A673 (cell line): Measurements from ENCODE around the gene LTO1. TPM values are rescaled to one million over a fixed set of nuclear protein-coding genes. Genes with fewer than 3 reads are reported as not detected.

ENCODE experiments used
- BruUV-seq: library from RNA; stranded (reverse); fragments of 400-500 nt; replicated peaks from 2 replicates; lab custom pipeline; 2021; lab: Mats Ljungman, UMichigan
- CTCF ChIA-PET: fragments of 300-600 bp; sonication (Branson Sonifier 250); formaldehyde crosslinking; loops from one replicate; lab custom pipeline; 2022; ENCODE audit warnings: antibody characterized with exemption; lab: Charles Lee
- POLR2A ChIA-PET: fragments of 300-600 bp; sonication (Branson Sonifier 250); formaldehyde crosslinking; loops from one replicate; lab custom pipeline; 2022; ENCODE audit warnings: antibody characterized with exemption; ENCODE audit not compliant: low non-redundant PET; lab: Charles Lee
- DNase-seq: peaks from one replicate; pipeline ENCODE4 v3.0.0-alpha.2; 2015; ENCODE audit warnings: low spot score
- H3K27ac ChIP-seq: fragments of 200-600 bp; sonication (generic); 2 replicates; pipeline ENCODE4 v1.5.1; 2016; ENCODE audit warnings: mixed run types, low read depth, mild to moderate bottlenecking, mixed read lengths, antibody characterized with exemption, low read length; ENCODE audit not compliant: poor library complexity, severe bottlenecking
- H3K27me3 ChIP-seq: fragments of 200-600 bp; sonication (generic); replicated peaks from 2 replicates; pipeline ENCODE4 v1.6.1; 2017; ENCODE audit warnings: mixed run types, low read depth, mild to moderate bottlenecking, mixed read lengths, antibody characterized with exemption, low read length; ENCODE audit not compliant: insufficient read depth, poor library complexity
- H3K36me3 ChIP-seq: fragments of 200-600 bp; sonication (generic); 2 replicates; pipeline ENCODE4 v1.6.1; 2016; ENCODE audit warnings: mixed run types, mild to moderate bottlenecking, mixed read lengths, antibody characterized with exemption, low read length; ENCODE audit not compliant: insufficient read depth, poor library complexity, severe bottlenecking
- H3K4me1 ChIP-seq: fragments of 200-600 bp; sonication (generic); 2 replicates; pipeline ENCODE4 v1.6.1; 2017; ENCODE audit warnings: mixed run types, mild to moderate bottlenecking, mixed read lengths, antibody characterized with exemption, low read length; ENCODE audit not compliant: insufficient read depth, poor library complexity, severe bottlenecking
- H3K4me3 ChIP-seq: fragments of 200-600 bp; sonication (generic); 2 replicates; pipeline ENCODE4 v1.5.1; 2016; ENCODE audit warnings: low read depth, mixed run types, mild to moderate bottlenecking, mixed read lengths, low read length; ENCODE audit not compliant: poor library complexity, severe bottlenecking
- H3K9me3 ChIP-seq: fragments of 200-600 bp; sonication (generic); 2 replicates; pipeline ENCODE4 v1.6.1; 2016; ENCODE audit warnings: mixed run types, low read depth, mild to moderate bottlenecking, mixed read lengths, antibody characterized with exemption, low read length; ENCODE audit not compliant: poor library complexity, severe bottlenecking
- CTCF ChIP-seq: fragments of 300-800, 200-600 bp; sonication (generic); conservative IDR thresholded peaks from 2 replicates; pipeline ENCODE4 v1.5.1; 2017; ENCODE audit warnings: low read depth, mild to moderate bottlenecking, antibody characterized with exemption, low read length, moderate library complexity, mixed read lengths
- EZH2 ChIP-seq: fragments of 200-600 bp; sonication (generic); IDR thresholded peaks from 2 replicates; pipeline ENCODE4 v1.6.1; 2017; ENCODE audit warnings: borderline replicate concordance, low read depth, mild to moderate bottlenecking, mixed read lengths, antibody characterized with exemption, low read length; ENCODE audit not compliant: poor library complexity, severe bottlenecking
- intact Hi-C: fragments of 100-400 bp; cut with micrococcal nuclease; formaldehyde crosslinking; loops from one replicate; pipeline ENCODE4 v1.10.0; 2022; ENCODE audit not compliant: unreplicated experiment
- total RNA-seq: library from RNA; stranded (reverse); gene quantifications from 2 replicates; pipeline ENCODE4 v1.2.3, GENCODE V29; 2021

The LTO1 gene
- total RNA-seq, 1 experiment from 2014 or later: 56.0 TPM

- ChIA-PET CTCF (interaction anchor here (1.1 kb wide), 1 partner anchor 14 kb away, joined by 4 read pairs; no protein-coding TSS in a partner anchor), POLR2A (no interaction called here)
- H3K4me1 ChIP-seq: peaks cover 30% of the 10 kb centered on the region
- peaks cover 2% of the 10 kb centered on the region for H3K9me3 ChIP-seq
- DNase-seq: no peak
- H3K4me3 ChIP-seq: no peak overlapping the region
- intact Hi-C loops: loop anchor here (5.0 kb wide), 2 partner anchors 323 to 338 kb away; no protein-coding TSS in a partner anchor
- peak overlapping the region; percentile 99 for H3K27ac ChIP-seq
- no peaks in the 10 kb centered on the region for H3K27me3 ChIP-seq
- no peaks in the 10 kb centered on the region for H3K36me3 ChIP-seq
- BruUV-seq: no TSS peak
- TF ChIP-seq CTCF: no peak
- TF ChIP-seq EZH2: no peak
These were observed 40.0 kb downstream of the LTO1 start for GRCh38 chr11:69635195-69635594.

GRCh38 chr11:69634590-69634989 lies 40.6 kb downstream of the LTO1 start:
- CTCF ChIA-PET: interaction anchor here (0.7 kb wide), 1 partner anchor 41 kb away, joined by 8 read pairs; the partner anchor contains the start of gene LTO1
- BruUV-seq: no TSS peak
- Histone ChIP-seq H3K27me3 (no peaks in the 10 kb centered on the region), H3K4me1 (peaks cover 30% of the 10 kb centered on the region), H3K36me3 (no peaks in the 10 kb centered on the region), H3K27ac (peak overlapping the region; percentile 16), H3K4me3 (no peak overlapping the region), H3K9me3 (peaks cover 8% of the 10 kb centered on the region)
- POLR2A ChIA-PET: interaction anchor here (0.6 to 0.7 kb wide), 2 partner anchors 439 to 515 kb away, joined by 3 read pairs; no protein-coding TSS in a partner anchor
- TF ChIP-seq CTCF: no peak
- TF ChIP-seq EZH2: no peak
- intact Hi-C loops: no loop called here
- DNase-seq: no peak

- H3K27ac ChIP-seq: no peak overlapping the region
- DNase-seq: no peak
These were observed 41.1 kb downstream of the LTO1 start for GRCh38 chr11:69634069-69634468.

More at GRCh38 chr11:69634069-69634468, 41.1 kb downstream of the LTO1 start:
- TF ChIP-seq CTCF (no peak), EZH2 (no peak)
- BruUV-seq: no TSS peak
- intact Hi-C loops: no loop called here
- ChIA-PET POLR2A (interaction anchor here (0.6 to 0.7 kb wide), 2 partner anchors 439 to 515 kb away, joined by 3 read pairs; no protein-coding TSS in a partner anchor), CTCF (interaction anchor here (0.7 kb wide), 1 partner anchor 41 kb away, joined by 8 read pairs; the partner anchor contains the start of gene LTO1)
- H3K27me3 ChIP-seq: no peaks in the 10 kb centered on the region
- H3K36me3 ChIP-seq: no peaks in the 10 kb centered on the region
- peaks cover 13% of the 10 kb centered on the region for H3K9me3 ChIP-seq
- H3K4me3 ChIP-seq: no peak overlapping the region
- H3K4me1 ChIP-seq: peaks cover 30% of the 10 kb centered on the region
